ENCODE data around the gene PRMT2.
A peak's percentile ranks its signal among the peaks of the same experiment; 100 is the strongest.

The PRMT2 gene

GRCh38 chr21:46634427-46634826 lies 1.0 kb upstream of the PRMT2 start:
- TF ChIP-seq CTCF (conservative IDR thresholded peaks at IDR 0.05; ENCODE audit: low read depth, low read length): no peak
- H3K4me3 ChIP-seq (ENCODE audit: low read depth, low read length): peak overlapping the region; percentile 100
- no peak for DNase-seq (ENCODE audit: low read depth)

GRCh38 chr21:46634966-46635323 lies 529 bp upstream of the PRMT2 start:
- TF ChIP-seq CTCF (conservative IDR thresholded peaks at IDR 0.05; ENCODE audit: low read depth, low read length): peak; percentile 48
- H3K4me3 ChIP-seq (ENCODE audit: low read depth, low read length): peak overlapping the region; percentile 100
- DNase-seq (ENCODE audit: low read depth): peak; percentile 92

- H3K4me3 ChIP-seq (ENCODE audit: low read depth, low read length): peak overlapping the region; percentile 100
- DNase-seq (ENCODE audit: low read depth): no peak
- TF ChIP-seq CTCF (conservative IDR thresholded peaks at IDR 0.05; ENCODE audit: low read depth, low read length): no peak
Measured at GRCh38 chr21:46636181-46636512, 673 bp downstream of the PRMT2 start.

DNA sequence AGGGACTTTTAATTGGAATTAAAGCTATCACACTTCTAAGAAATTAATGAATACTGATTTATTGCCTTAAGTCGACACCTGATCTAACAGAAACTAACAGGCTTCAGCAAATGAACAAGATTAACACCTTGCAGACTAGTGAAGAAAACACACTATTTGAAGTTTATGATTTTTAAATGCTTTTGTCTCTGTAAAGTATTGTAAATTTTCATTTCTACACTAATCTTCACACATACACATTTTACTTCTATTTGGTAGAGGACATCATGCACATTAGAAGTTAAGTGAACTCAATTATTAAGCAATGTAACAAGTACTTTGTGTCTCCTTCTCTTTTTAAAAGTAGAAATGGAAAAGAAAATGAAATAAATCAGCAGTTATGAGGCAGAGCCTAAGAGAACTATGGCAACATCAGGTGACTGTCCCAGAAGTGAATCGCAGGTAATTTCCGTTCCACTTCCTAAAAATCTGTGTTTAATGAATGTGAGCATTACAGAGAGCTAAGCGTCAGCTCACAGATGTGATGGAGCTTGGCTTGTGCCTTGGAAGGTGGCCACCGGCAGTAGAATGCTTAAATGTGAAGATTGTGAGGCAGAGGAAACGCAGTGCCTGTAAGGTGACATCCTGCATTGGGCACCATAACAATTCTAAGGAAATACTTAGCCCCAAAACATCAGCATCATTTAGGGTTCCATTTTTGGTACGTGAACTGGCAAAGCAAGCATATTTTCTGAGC lies 1.2 kb downstream of the PRMT2 start:
- peak overlapping the region; percentile 100 for H3K4me3 ChIP-seq (ENCODE audit: low read depth, low read length)
- no peak for DNase-seq (ENCODE audit: low read depth)
- TF ChIP-seq CTCF (conservative IDR thresholded peaks at IDR 0.05; ENCODE audit: low read depth, low read length): no peak

DNA sequence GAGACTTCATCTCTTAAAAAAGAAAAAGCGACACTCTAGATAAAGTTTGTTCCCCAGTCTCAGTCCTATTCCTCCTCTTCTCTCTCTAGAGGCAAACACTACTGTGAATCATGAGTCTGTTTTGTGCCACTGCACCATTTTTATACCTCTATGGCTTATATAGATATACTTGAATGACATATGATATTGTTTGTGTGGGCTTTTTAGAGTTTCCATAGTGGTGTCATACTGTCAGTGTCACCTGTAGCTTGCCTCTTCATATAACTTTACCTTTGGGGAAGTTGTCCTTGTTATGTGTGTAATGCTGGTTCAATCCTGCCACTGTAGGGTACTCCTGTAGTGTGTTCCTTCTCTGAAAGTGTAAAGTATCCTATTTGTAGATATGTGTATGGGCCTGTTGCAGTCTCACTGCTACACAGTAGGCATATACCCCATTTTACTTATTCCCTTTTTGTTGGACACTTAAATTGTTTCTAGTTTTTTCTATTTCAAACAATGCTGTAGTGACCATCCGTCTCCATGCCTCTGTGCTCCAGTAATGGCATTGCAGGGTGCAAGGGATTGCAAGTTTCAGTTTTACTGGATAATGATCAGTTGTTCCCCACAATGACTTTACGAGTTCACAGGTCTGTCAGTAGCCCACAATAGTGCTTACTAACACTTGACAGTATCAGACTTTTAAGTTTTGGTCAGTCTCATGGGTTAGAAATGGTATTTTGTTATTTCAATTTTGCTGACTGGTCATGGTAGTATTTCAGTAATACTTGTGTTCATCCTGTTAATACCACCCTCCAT lies 2.7 kb downstream of the PRMT2 start:
- TF ChIP-seq CTCF (conservative IDR thresholded peaks at IDR 0.05; ENCODE audit: low read depth, low read length): no peak
- no peak overlapping the region for H3K4me3 ChIP-seq (ENCODE audit: low read depth, low read length)
- DNase-seq (ENCODE audit: low read depth): no peak

- peak; percentile 55 for TF ChIP-seq CTCF (conservative IDR thresholded peaks at IDR 0.05; ENCODE audit: low read depth, low read length)
- peak; percentile 50 for DNase-seq (ENCODE audit: low read depth)
- H3K4me3 ChIP-seq (ENCODE audit: low read depth, low read length): no peak overlapping the region
Measured at GRCh38 chr21:46639489-46640386, 4.3 kb downstream of the PRMT2 start.
